ENCODE data around the gene CENATAC.

CENATAC gene

GRCh38 chr11:119018074-119018938 is 20.4 kb downstream of the CENATAC start, which contains the start of the genes RPS25 and TRAPPC4:
Gene RPS25 (minus strand): TSS chr11:119018343. CDS start chr11:119018284, 59 bp downstream.
Gene TRAPPC4 (plus strand): TSS chr11:119018766. CDS start chr11:119018796, 30 bp downstream.
- peak within 1 kb of the TSS; percentile 86 for H2AFZ ChIP-seq (ENCODE audit: low read depth, low read length)

GRCh38 chr11:119019996-119020395 is 22.1 kb downstream of the CENATAC start:
- ATAC-seq (ENCODE audit: insufficient read depth, low read depth) = no peak

More at GRCh38 chr11:119018074-119018938, 20.4 kb downstream of the CENATAC start, which contains the start of the genes RPS25 and TRAPPC4:
- peak; percentile 89 for ATAC-seq (ENCODE audit: insufficient read depth, low read depth)
- Histone ChIP-seq H3K4me3 (ENCODE audit: low read depth in 1 of 2, low read length in 2 of 2) (peak within 1 kb of the TSS; percentile 94 to 97), H3K27ac (ENCODE audit: low read length) (peak within 1 kb of the TSS; percentile 94), H3K36me3 (ENCODE audit: insufficient read depth, low read length) (peaks cover 75% of the 10 kb centered on the region), H3K79me2 (ENCODE audit: insufficient read depth, low read length) (peaks cover 68% of the 10 kb centered on the region), H3K9ac (ENCODE audit: low read depth, low read length) (peak within 1 kb of the TSS; percentile 86), H3K27me3 (ENCODE audit: insufficient read depth, low read length, poor library complexity) (no peaks in the 10 kb centered on the region), H3K9me3 (ENCODE audit: insufficient read depth, low read length, severe bottlenecking) (no peaks in the 10 kb centered on the region), H3K4me2 (ENCODE audit: insufficient read depth, low read length) (peak within 1 kb of the TSS; percentile 86), H4K20me1 (ENCODE audit: insufficient read depth, low read length) (peaks cover 20% of the 10 kb centered on the region), H3K4me1 (ENCODE audit: insufficient read depth, low read length) (peaks cover 36% of the 10 kb centered on the region)
- DNase-seq = peak; percentile 97
- no peak for TF ChIP-seq CTCF (IDR thresholded peaks at IDR 0.05; ENCODE audit: borderline replicate concordance, extremely low read depth, low read length, poor library complexity, severe bottlenecking)
- no peak for TF ChIP-seq EZH2 (IDR thresholded peaks at IDR 0.05; ENCODE audit: borderline replicate concordance, low read depth, low read length, severe bottlenecking)

GRCh38 chr11:119021631-119022030 is 23.7 kb downstream of the CENATAC start:
- no peak overlapping the region for H3K4me3 ChIP-seq (ENCODE audit: low read depth in 1 of 2, low read length in 2 of 2)
- H3K27me3 ChIP-seq (ENCODE audit: insufficient read depth, low read length, poor library complexity) = no peaks in the 10 kb centered on the region
- peaks cover 48% of the 10 kb centered on the region for H3K79me2 ChIP-seq (ENCODE audit: insufficient read depth, low read length)
- peaks cover 9% of the 10 kb centered on the region; the same call in 1 of the 2 replicates for H4K20me1 ChIP-seq (ENCODE audit: insufficient read depth, low read length)
- no peak overlapping the region for H3K27ac ChIP-seq (ENCODE audit: low read length)
- H3K4me1 ChIP-seq (ENCODE audit: insufficient read depth, low read length) = peaks cover 26% of the 10 kb centered on the region
- no peak overlapping the region for H2AFZ ChIP-seq (ENCODE audit: low read depth, low read length)
- DNase-seq (no peak), ATAC-seq (ENCODE audit: insufficient read depth, low read depth) (no peak)
- H3K9me3 ChIP-seq (ENCODE audit: insufficient read depth, low read length, severe bottlenecking) = no peaks in the 10 kb centered on the region
- H3K4me2 ChIP-seq (ENCODE audit: insufficient read depth, low read length) = no peak overlapping the region; the same call in 1 of the 2 replicates
- H3K36me3 ChIP-seq (ENCODE audit: insufficient read depth, low read length) = peaks cover 66% of the 10 kb centered on the region
- TF ChIP-seq EZH2 (IDR thresholded peaks at IDR 0.05; ENCODE audit: borderline replicate concordance, low read depth, low read length, severe bottlenecking) = no peak
- no peak for TF ChIP-seq CTCF (IDR thresholded peaks at IDR 0.05; ENCODE audit: borderline replicate concordance, extremely low read depth, low read length, poor library complexity, severe bottlenecking)
- no peak overlapping the region for H3K9ac ChIP-seq (ENCODE audit: low read depth, low read length)

More at GRCh38 chr11:119019996-119020395, 22.1 kb downstream of the CENATAC start:
- Histone ChIP-seq H2AFZ (ENCODE audit: low read depth, low read length) (no peak overlapping the region), H3K9me3 (ENCODE audit: insufficient read depth, low read length, severe bottlenecking) (no peaks in the 10 kb centered on the region), H3K36me3 (ENCODE audit: insufficient read depth, low read length) (peaks cover 78% of the 10 kb centered on the region), H3K27me3 (ENCODE audit: insufficient read depth, low read length, poor library complexity) (no peaks in the 10 kb centered on the region), H3K4me2 (ENCODE audit: insufficient read depth, low read length) (peak overlapping the region; percentile 86), H3K4me3 (ENCODE audit: low read depth in 1 of 2, low read length in 2 of 2) (peak overlapping the region; percentile 94 to 97; a peak in 3 of 4 replicates), H3K9ac (ENCODE audit: low read depth, low read length) (peak overlapping the region; percentile 86), H4K20me1 (ENCODE audit: insufficient read depth, low read length) (peaks cover 20% of the 10 kb centered on the region), H3K27ac (ENCODE audit: low read length) (peak overlapping the region; percentile 51), H3K4me1 (ENCODE audit: insufficient read depth, low read length) (peaks cover 36% of the 10 kb centered on the region), H3K79me2 (ENCODE audit: insufficient read depth, low read length) (peaks cover 64% of the 10 kb centered on the region)
- no peak for DNase-seq
- TF ChIP-seq CTCF (IDR thresholded peaks at IDR 0.05; ENCODE audit: borderline replicate concordance, extremely low read depth, low read length, poor library complexity, severe bottlenecking) (no peak), EZH2 (IDR thresholded peaks at IDR 0.05; ENCODE audit: borderline replicate concordance, low read depth, low read length, severe bottlenecking) (no peak)
